Measurements from ENCODE around the gene UBL7.

DNA sequence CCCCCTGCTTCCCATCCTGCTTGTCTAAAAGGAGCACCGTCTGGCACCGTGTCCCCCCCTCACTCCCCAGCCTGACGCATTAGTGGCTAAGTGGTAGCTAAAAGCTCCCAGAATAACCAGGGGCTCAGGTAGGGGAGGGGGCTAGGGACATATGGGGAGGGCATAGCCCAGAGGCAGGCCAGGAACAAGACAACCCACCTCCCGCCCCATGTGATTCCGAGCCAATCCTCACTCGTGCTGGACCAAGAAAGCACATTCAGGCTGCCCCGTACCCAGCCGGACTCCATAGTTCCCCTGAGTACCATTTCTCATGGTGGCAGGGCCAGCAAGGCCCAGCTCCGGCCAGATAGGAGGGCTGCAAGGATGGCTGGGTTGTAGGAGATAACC, 38.7 kb downstream of the UBL7 start:
- TF ChIP-seq POLR2A (IDR thresholded peaks at IDR 0.05; ENCODE audit: control extremely low read depth in 1 of 2, low read depth in 2 of 2, low read length in 2 of 2) = no peak
- no peak for TF ChIP-seq SUZ12 (IDR thresholded peaks at IDR 0.05; ENCODE audit: low read length)
- no peak for TF ChIP-seq FOSL1 (IDR thresholded peaks at IDR 0.05; ENCODE audit: insufficient read depth, low read depth, low read length)
- no peak for TF ChIP-seq PHF8 (conservative IDR thresholded peaks at IDR 0.05; ENCODE audit: low read depth, low read length)
- TF ChIP-seq, protein P1, sequence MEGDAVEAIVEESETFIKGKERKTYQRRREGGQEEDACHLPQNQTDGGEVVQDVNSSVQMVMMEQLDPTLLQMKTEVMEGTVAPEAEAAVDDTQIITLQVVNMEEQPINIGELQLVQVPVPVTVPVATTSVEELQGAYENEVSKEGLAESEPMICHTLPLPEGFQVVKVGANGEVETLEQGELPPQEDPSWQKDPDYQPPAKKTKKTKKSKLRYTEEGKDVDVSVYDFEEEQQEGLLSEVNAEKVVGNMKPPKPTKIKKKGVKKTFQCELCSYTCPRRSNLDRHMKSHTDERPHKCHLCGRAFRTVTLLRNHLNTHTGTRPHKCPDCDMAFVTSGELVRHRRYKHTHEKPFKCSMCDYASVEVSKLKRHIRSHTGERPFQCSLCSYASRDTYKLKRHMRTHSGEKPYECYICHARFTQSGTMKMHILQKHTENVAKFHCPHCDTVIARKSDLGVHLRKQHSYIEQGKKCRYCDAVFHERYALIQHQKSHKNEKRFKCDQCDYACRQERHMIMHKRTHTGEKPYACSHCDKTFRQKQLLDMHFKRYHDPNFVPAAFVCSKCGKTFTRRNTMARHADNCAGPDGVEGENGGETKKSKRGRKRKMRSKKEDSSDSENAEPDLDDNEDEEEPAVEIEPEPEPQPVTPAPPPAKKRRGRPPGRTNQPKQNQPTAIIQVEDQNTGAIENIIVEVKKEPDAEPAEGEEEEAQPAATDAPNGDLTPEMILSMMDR (IDR thresholded peaks at IDR 0.05; ENCODE audit: control extremely low read depth in 1 of 3, insufficient read depth in 1 of 3, low read depth in 1 of 3, low read length in 3 of 3) = no peak
- no peak for TF ChIP-seq TAF1 (IDR thresholded peaks at IDR 0.05; ENCODE audit: low read depth, low read length)
- no peak for TF ChIP-seq TCF12 (IDR thresholded peaks at IDR 0.05; ENCODE audit: low read depth, low read length)
- no peak for TF ChIP-seq CTBP2 (IDR thresholded peaks at IDR 0.05; ENCODE audit: borderline replicate concordance, insufficient read depth, insufficient read length, low read length)
- no peak for TF ChIP-seq GABPA (IDR thresholded peaks at IDR 0.05; ENCODE audit: borderline replicate concordance, insufficient read depth, low read length)
- TF ChIP-seq TEAD4 (IDR thresholded peaks at IDR 0.05; ENCODE audit: low read depth, low read length) = no peak

All from H1 (cell line).